ENCODE measurements around the gene C10orf95.
"Not testable (repeated sequence)": the region's sequence is repeated elsewhere in the genome, so short reads cannot be mapped to it uniquely, and the experiment has no call there.

C10orf95 gene

DNA sequence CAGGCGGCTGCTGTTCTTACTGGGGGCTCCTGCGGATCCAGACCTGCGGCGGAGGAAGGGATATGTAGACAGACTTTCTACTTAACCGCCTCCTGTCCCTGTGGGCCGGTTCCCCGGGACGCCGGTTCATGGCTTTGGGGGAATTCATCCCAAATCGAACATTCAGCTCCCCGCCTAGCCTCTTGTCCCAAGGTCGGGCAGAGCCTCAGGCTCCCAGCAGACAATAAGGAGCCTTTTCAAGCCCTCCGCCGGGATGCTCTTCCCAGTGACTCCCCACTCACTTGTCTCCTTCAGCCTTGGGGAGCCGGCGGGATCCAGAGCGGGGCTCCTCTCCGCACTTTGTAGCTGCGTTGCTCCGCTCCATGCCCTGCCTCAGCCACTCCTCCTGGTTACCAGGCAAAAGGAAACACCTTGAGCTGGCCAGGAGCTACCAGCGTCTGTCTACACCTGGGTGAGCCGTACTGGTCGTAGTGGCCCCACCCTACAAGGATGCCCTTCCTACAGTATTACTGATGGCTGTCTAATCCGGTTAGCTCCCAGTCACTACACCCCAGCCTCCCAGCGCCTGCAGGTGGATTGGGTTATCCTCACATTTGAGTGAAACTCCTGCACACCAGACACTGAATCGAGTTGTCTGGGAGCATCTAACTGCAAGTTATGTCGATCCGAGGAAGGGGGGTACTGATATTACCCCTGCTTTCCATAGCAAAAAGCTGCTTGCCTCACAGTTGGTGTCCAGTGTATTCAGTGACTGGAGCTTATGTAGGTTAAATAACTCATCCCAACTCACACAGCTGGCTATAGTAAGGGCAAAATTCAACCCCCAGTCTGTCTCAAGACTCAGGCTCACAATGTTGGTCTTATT is at the start of gene C10orf95:
Gene C10orf95 (minus strand): TSS at position 439 of the 865 bp plus-strand sequence. CDS start 450 bp downstream, outside the sequence.
- H3K4me3 ChIP-seq (ENCODE audit: low read length, poor library complexity, severe bottlenecking) = peak within 1 kb of the TSS; percentile 89
- no peaks in the 10 kb centered on the region for H3F3A ChIP-seq (ENCODE audit: low read depth)
- H2AFZ ChIP-seq (ENCODE audit: low read length) = no peak within 1 kb of the TSS; the same call in 1 of the 2 replicates
- no peaks in the 10 kb centered on the region for H3K27me3 ChIP-seq (ENCODE audit: insufficient read depth, low read length, poor library complexity, severe bottlenecking)
- H3K4me2 ChIP-seq (ENCODE audit: low read depth, low read length, poor library complexity, severe bottlenecking) = peak within 1 kb of the TSS; percentile 88
- H3K9ac ChIP-seq (ENCODE audit: low read depth, low read length, poor library complexity, severe bottlenecking) = peak within 1 kb of the TSS; percentile 98
- TF ChIP-seq EZH2phosphoT487 (IDR thresholded peaks at IDR 0.05; ENCODE audit: borderline replicate concordance) = no peak
- TF ChIP-seq, protein P1, sequence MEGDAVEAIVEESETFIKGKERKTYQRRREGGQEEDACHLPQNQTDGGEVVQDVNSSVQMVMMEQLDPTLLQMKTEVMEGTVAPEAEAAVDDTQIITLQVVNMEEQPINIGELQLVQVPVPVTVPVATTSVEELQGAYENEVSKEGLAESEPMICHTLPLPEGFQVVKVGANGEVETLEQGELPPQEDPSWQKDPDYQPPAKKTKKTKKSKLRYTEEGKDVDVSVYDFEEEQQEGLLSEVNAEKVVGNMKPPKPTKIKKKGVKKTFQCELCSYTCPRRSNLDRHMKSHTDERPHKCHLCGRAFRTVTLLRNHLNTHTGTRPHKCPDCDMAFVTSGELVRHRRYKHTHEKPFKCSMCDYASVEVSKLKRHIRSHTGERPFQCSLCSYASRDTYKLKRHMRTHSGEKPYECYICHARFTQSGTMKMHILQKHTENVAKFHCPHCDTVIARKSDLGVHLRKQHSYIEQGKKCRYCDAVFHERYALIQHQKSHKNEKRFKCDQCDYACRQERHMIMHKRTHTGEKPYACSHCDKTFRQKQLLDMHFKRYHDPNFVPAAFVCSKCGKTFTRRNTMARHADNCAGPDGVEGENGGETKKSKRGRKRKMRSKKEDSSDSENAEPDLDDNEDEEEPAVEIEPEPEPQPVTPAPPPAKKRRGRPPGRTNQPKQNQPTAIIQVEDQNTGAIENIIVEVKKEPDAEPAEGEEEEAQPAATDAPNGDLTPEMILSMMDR (conservative IDR thresholded peaks at IDR 0.05; ENCODE audit: low read length) = no peak
- H3K4me1 ChIP-seq (ENCODE audit: insufficient read depth, low read length, poor library complexity, severe bottlenecking) = peaks cover 24% of the 10 kb centered on the region
- no peaks in the 10 kb centered on the region for H3K9me2 ChIP-seq (replicated peaks; ENCODE audit: low read depth, low read length)
- no peaks in the 10 kb centered on the region for H3K9me3 ChIP-seq (ENCODE audit: insufficient read depth, low read depth, low read length)
- peaks cover 32% of the 10 kb centered on the region for H3K79me2 ChIP-seq (ENCODE audit: insufficient read depth, low read length)
- H3K36me3 ChIP-seq (ENCODE audit: insufficient read depth, low read length) = no peaks in the 10 kb centered on the region; the same call in 1 of the 2 replicates
- peaks cover 12% of the 10 kb centered on the region for H4K20me1 ChIP-seq (ENCODE audit: insufficient read depth, low read length, poor library complexity, severe bottlenecking)

DNA sequence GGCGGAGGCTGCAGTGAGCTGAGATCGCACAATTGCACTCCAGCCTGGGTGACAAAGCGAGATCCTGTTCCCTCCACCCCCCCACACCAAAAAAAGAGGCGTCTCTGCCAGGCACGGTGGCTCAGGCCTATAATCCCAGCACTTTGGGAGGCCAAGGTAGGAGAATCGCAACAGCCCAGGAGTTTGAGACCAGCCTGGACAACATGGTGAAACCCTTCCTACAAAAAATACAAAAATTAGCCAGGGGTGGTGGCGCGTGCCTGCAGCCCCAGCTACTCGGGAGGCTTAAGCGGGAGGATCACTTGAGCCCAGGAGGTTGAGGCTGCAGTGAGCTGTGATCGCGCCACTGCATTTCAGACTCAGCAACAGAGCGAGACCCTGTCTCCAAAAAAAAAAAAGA is 49.3 kb upstream of the C10orf95 start:
- peak overlapping the region; percentile 90 for H3K4me3 ChIP-seq (ENCODE audit: low read length, poor library complexity, severe bottlenecking)
- H3F3A ChIP-seq (ENCODE audit: low read depth); H3K9me3 ChIP-seq (ENCODE audit: insufficient read depth, low read depth, low read length); H2AFZ ChIP-seq (ENCODE audit: low read length); H3K27me3 ChIP-seq (ENCODE audit: insufficient read depth, low read length, poor library complexity, severe bottlenecking); H3K9me2 ChIP-seq (replicated peaks; ENCODE audit: low read depth, low read length); H3K36me3 ChIP-seq (ENCODE audit: insufficient read depth, low read length): not testable (repeated sequence)
- H4K20me1 ChIP-seq (ENCODE audit: insufficient read depth, low read length, poor library complexity, severe bottlenecking) = peaks cover 70% of the 10 kb centered on the region
- peak overlapping the region; percentile 76 for H3K9ac ChIP-seq (ENCODE audit: low read depth, low read length, poor library complexity, severe bottlenecking)
- H3K79me2 ChIP-seq (ENCODE audit: insufficient read depth, low read length) = peaks cover 76% of the 10 kb centered on the region
- H3K4me2 ChIP-seq (ENCODE audit: low read depth, low read length, poor library complexity, severe bottlenecking) = peak overlapping the region; percentile 98
- H3K4me1 ChIP-seq (ENCODE audit: insufficient read depth, low read length, poor library complexity, severe bottlenecking) = peaks cover 46% of the 10 kb centered on the region

GRCh38 chr10:102499356-102499755 is 48.0 kb upstream of the C10orf95 start:
- no peaks in the 10 kb centered on the region for H3K27me3 ChIP-seq (ENCODE audit: insufficient read depth, low read length, poor library complexity, severe bottlenecking)
- TF ChIP-seq EZH2phosphoT487 (IDR thresholded peaks at IDR 0.05; ENCODE audit: borderline replicate concordance) = no peak
- TF ChIP-seq, protein P1 (conservative IDR thresholded peaks at IDR 0.05; ENCODE audit: low read length) = no peak
- H3K9me2 ChIP-seq (replicated peaks; ENCODE audit: low read depth, low read length) = no peaks in the 10 kb centered on the region
- peaks cover 37% of the 10 kb centered on the region for H3K4me1 ChIP-seq (ENCODE audit: insufficient read depth, low read length, poor library complexity, severe bottlenecking)
- peak overlapping the region; percentile 38 for H3K4me3 ChIP-seq (ENCODE audit: low read length, poor library complexity, severe bottlenecking)
- H3K79me2 ChIP-seq (ENCODE audit: insufficient read depth, low read length) = peaks cover 74% of the 10 kb centered on the region
- H3K9ac ChIP-seq (ENCODE audit: low read depth, low read length, poor library complexity, severe bottlenecking) = peak overlapping the region; percentile 58
- H3K4me2 ChIP-seq (ENCODE audit: low read depth, low read length, poor library complexity, severe bottlenecking) = peak overlapping the region; percentile 61
- peaks cover 65% of the 10 kb centered on the region for H4K20me1 ChIP-seq (ENCODE audit: insufficient read depth, low read length, poor library complexity, severe bottlenecking)
- no peaks in the 10 kb centered on the region for H3K9me3 ChIP-seq (ENCODE audit: insufficient read depth, low read depth, low read length)
- H3K36me3 ChIP-seq (ENCODE audit: insufficient read depth, low read length) = no peaks in the 10 kb centered on the region
- no peaks in the 10 kb centered on the region for H3F3A ChIP-seq (ENCODE audit: low read depth)
- H2AFZ ChIP-seq (ENCODE audit: low read length) = no peak overlapping the region
